Measurements from ENCODE around the gene CTXN1.
"Not testable (repeated sequence)": the region's sequence is repeated elsewhere in the genome, so short reads cannot be mapped to it uniquely, and the experiment has no call there.

Gene CTXN1

DNA sequence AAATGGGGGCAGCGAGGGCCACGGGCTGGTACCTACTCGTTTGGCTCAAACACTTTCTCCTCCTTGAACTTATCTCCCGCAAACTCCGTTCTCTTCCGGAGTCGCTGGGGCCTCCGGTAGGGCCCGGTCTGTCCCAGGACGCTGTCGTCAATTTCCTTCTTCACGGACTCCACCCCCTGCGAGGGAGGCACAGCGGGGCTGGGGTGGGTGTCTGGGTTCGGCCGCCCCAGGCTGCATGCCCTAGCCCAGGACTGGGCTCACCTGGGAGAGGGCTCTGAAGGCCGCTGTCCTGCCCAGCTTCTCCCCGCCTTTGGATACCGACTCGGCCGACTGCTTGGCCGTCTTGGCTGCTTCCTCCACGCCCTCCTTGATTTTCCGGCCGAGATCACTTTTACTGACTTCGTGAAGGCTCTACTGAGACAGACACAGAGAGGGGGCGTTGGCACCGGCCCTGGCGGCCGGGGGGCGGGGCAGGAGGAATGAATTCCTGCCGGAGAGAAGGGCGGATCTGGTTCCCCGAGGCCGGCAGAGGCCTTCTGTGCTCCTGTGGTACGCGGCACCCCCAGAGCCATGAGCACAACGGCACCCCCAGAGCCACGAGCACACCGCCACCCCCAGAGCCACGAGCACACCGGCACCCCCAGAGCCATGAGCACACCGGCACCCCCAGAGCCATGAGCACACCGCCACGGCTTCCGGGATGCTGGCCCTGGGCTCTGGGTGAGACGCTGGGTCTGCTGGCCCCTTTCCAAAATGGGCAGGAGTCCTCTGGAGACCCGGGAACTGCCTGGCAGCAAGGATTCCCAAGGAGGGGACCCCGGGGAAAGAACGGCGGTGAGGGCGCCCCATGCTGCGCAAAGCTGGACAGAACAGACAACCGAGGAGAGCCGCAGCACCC lies 8.1 kb upstream of the CTXN1 start:
- DNase-seq (ENCODE audit: low read depth), result no peak
- H3K4me3 ChIP-seq (ENCODE audit: low read depth, low read length), result no peak overlapping the region
- TF ChIP-seq, protein P1, sequence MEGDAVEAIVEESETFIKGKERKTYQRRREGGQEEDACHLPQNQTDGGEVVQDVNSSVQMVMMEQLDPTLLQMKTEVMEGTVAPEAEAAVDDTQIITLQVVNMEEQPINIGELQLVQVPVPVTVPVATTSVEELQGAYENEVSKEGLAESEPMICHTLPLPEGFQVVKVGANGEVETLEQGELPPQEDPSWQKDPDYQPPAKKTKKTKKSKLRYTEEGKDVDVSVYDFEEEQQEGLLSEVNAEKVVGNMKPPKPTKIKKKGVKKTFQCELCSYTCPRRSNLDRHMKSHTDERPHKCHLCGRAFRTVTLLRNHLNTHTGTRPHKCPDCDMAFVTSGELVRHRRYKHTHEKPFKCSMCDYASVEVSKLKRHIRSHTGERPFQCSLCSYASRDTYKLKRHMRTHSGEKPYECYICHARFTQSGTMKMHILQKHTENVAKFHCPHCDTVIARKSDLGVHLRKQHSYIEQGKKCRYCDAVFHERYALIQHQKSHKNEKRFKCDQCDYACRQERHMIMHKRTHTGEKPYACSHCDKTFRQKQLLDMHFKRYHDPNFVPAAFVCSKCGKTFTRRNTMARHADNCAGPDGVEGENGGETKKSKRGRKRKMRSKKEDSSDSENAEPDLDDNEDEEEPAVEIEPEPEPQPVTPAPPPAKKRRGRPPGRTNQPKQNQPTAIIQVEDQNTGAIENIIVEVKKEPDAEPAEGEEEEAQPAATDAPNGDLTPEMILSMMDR (IDR thresholded peaks at IDR 0.05; ENCODE audit: low read depth, low read length, missing control alignments), result no peak

DNA sequence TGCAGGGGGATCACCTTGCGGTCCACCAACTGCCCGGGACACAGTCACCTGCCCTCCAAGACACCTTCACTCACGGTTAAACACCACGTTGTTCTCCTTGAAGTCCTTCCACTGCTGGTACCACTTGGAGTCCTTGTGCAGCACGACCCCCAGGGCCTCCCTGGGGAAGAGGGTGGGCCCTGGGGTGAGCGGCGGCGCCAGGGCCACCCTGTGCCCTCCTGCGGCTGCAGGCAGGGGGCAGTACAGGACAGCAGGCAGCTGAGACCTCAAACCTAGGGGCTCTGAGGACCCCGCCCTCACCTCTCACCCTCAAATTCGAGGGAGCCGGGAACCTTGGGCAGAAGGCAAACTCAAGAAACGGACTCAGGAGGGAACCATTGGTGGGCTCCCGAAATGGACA lies 7.5 kb upstream of the CTXN1 start:
- TF ChIP-seq, protein P1 (IDR thresholded peaks at IDR 0.05; ENCODE audit: low read depth, low read length, missing control alignments), result no peak
- no peak for DNase-seq (ENCODE audit: low read depth)
- H3K4me3 ChIP-seq (ENCODE audit: low read depth, low read length), result no peak overlapping the region

DNA sequence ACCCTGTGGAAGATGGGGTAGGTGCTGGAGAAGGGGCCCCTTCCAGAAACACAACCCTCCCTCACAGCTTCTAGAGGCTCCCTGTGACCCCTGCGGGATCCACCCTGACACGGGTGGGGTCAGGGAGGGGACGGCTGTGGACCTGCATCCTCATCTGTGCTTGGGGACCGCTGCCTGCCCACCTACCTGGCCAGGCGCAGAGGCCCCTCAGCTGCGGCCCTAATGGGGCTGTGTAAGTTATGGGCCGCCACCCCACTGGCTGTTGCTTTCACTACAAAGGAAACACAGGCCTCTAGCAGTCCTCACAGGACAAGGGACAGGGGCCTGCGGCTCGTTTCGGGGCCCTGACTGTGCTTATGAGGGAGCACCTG lies 7.0 kb upstream of the CTXN1 start:
- DNase-seq (ENCODE audit: low read depth), result no peak
- H3K4me3 ChIP-seq (ENCODE audit: low read depth, low read length), result no peak overlapping the region
- TF ChIP-seq, protein P1 (IDR thresholded peaks at IDR 0.05; ENCODE audit: low read depth, low read length, missing control alignments), result no peak

DNA sequence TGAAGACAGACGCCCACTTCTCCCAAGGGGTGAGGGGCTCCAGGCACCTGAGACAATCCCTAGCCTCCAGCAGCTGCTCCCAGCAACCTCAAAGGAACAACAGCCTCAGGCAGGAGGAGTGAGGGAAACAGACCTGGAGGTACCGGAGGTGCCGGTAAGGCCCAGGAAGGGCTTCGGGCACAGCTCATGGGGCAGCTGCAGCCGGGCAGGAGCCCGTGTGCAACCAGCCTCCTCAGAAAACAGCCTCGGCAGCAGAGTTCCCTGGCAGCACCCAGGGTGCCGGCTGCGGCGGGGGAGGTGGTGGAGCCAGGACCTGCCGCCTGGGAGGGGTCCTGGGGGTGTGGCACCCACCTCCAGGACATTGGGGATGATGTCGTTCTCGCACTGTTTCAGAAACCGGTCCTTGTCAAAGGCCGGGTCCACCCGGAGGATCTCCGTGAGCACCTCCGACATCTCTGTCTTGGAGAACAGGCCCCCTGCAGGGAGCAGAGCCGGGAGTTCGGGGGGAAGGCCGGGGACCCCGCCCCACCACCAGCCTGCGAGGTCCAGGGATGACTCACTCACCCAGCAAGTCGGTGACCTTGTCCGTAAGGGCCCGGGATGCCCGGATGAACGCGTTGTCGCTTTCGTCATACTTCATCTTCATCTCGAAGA lies 6.5 kb upstream of the CTXN1 start:
- H3K4me3 ChIP-seq (ENCODE audit: low read depth, low read length), result no peak overlapping the region
- TF ChIP-seq, protein P1 (IDR thresholded peaks at IDR 0.05; ENCODE audit: low read depth, low read length, missing control alignments), result no peak
- DNase-seq (ENCODE audit: low read depth), result no peak

DNA sequence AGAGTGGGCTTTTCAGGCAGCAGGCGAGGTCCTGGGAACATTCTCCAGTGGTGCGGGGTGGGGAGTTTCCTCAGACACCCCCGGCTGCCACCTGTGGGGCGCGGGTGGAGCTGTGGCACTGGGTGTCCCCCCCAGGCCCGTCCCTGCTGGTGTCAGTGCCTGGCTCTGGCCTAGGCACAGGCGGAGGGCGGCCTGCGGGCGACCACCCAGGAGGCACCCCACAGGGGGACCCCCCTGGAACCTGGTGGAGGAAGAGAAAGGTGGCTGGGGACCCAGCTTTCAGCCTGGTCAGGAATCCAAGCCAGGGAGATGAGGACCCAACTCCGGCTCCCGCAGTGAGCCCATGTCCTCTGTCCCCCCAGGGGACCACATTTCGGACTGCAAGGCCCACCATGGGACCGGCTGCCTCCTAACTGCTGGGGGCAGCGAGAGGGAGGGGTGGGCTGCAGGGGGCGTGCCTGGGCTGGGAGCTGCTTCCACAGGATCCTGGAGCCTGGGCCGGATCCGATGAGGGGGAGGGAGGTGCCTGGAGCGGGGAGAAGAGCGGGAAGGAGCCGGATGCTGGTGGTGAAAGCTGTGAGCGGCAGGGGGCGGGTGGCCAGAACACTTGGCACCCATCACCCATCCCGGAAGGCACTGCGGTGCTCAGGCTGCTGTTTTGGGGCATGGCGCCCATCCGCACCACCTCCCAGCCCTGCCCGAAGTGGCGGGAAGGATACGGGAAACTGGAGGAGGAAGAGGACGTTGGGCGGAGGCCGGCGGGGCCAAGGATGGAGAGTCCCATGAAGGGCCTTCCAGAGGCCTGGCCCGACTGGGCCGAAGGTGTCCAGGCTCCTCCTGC lies 5.5 kb upstream of the CTXN1 start:
- TF ChIP-seq, protein P1 (IDR thresholded peaks at IDR 0.05; ENCODE audit: low read depth, low read length, missing control alignments), result no peak
- no peak for DNase-seq (ENCODE audit: low read depth)
- H3K4me3 ChIP-seq (ENCODE audit: low read depth, low read length), result no peak overlapping the region

DNA sequence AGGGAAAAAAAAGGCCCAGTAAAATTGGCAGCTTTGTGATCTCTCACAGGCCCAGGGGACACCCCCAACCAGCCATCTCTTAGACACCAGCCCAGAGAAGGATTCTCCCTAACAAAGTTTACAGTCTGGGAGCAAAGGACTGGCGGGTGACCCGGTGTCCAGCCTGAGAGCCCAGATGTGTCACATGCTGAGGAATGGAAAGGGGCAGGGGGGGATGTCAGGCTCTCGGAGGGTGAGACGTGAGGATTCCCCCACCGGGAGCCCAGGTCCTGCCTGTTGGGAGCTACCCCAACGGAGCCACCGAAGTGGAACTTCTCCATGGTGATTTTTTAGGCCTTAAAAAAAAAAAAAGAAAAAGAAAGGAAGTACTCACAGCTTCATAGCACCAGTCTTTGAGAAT lies 4.8 kb upstream of the CTXN1 start:
- DNase-seq (ENCODE audit: low read depth), result no peak
- H3K4me3 ChIP-seq (ENCODE audit: low read depth, low read length), result no peak overlapping the region
- TF ChIP-seq, protein P1 (IDR thresholded peaks at IDR 0.05; ENCODE audit: low read depth, low read length, missing control alignments), result no peak

DNA sequence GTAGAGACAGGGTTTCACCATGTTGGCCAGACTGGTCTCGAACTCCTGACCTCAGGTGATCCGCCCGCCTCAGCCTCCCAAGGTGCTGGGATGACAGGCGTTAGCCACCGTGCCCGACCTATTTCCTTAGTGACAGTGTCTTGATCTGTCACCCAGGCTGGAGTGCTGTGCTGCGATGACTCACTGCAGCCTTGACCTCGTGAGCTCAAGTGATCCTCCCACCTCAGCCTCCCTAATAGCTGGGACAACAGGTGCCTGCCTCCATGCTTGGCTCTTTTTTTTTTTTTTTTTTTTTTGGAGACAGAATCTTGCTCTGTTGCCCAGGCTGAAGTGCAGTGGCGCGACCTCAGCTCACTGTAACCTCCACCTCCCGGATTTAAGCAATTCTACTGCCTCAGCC lies 4.1 kb upstream of the CTXN1 start:
- DNase-seq (ENCODE audit: low read depth), result not testable (repeated sequence)

More for the DNA sequence above, 4.1 kb upstream of the CTXN1 start:
- not testable (repeated sequence) for H3K4me3 ChIP-seq (ENCODE audit: low read depth, low read length)
